Measurements from ENCODE around the gene RELA.

- TF ChIP-seq CTCF (IDR thresholded peaks at IDR 0.05) (peak in 1 of 4 experiments; percentile 43), POLR2A (IDR thresholded peaks at IDR 0.05) (peak; percentile 62), POLR2AphosphoS5 (IDR thresholded peaks at IDR 0.05) (peak; percentile 94)
Measured at GRCh38 chr11:65652511-65653228, 10.0 kb downstream of the RELA start.

Measured in prostate gland (tissue), 2 donors.